ENCODE measurements around the gene KAT14.

DNA sequence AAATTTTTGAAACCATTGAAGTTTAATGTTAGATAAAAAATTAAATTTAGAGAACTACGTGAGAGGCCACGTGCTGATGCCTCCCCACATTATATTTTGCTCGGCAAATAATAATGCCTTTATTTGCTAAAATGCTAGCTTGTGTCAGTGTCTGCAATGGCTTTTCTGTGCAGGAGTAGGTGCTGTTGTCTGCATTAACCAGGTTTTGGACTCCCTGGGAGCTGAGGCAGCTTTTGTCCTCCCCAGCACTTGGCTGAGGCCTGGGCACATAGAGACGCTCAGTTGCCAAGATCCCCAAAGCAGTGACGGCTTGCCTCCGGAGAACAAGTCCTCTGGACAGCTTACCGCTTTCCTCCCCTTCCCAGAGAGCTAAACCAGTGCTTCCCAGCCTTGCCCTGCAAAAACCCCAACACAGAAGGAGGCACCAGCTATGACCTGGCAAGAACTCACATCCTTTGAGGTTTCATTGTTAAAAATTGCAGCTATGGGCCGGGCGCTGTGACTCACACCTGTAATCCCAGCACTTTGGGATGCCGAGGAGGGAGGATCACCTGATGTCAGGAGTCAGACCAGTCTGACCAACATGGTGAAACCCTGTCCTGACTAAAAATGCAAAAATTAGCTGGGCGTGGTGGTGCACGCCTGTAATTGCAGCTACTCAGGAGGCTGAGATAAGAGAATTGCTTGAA lies 59.9 kb downstream of the KAT14 start:
- TF ChIP-seq, protein P1, sequence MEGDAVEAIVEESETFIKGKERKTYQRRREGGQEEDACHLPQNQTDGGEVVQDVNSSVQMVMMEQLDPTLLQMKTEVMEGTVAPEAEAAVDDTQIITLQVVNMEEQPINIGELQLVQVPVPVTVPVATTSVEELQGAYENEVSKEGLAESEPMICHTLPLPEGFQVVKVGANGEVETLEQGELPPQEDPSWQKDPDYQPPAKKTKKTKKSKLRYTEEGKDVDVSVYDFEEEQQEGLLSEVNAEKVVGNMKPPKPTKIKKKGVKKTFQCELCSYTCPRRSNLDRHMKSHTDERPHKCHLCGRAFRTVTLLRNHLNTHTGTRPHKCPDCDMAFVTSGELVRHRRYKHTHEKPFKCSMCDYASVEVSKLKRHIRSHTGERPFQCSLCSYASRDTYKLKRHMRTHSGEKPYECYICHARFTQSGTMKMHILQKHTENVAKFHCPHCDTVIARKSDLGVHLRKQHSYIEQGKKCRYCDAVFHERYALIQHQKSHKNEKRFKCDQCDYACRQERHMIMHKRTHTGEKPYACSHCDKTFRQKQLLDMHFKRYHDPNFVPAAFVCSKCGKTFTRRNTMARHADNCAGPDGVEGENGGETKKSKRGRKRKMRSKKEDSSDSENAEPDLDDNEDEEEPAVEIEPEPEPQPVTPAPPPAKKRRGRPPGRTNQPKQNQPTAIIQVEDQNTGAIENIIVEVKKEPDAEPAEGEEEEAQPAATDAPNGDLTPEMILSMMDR (optimal IDR thresholded peaks at IDR 0.05 in 1 of 3, IDR thresholded peaks at IDR 0.05 in 1 of 3, conservative IDR thresholded peaks at IDR 0.05 in 1 of 3; ENCODE audit: extremely low read depth in 1 of 3, insufficient read depth in 2 of 3, low read length in 3 of 3): peak; percentile 33 to 43 (median 39)
- TF ChIP-seq EZH2 (IDR thresholded peaks at IDR 0.05; ENCODE audit: low read length): no peak

All from keratinocyte (primary cell).